Muscle layer of duodenum (tissue), 2 donors: ENCODE data around the gene SPA17.

Experiments
- H3K27ac ChIP-seq: one replicate; pipeline ENCODE4 v1.7.0; 2013; ENCODE audit warnings: mild to moderate bottlenecking, low read length
- H3K27me3 ChIP-seq: one replicate; pipeline ENCODE4 v1.7.0; 2013; ENCODE audit warnings: low read depth, mild to moderate bottlenecking, control low read depth, low read length
- H3K36me3 ChIP-seq, 2 donors: one replicate each; pipeline ENCODE4 v1.7.0; 2013; ENCODE audit warnings: low read length in 2 of 2, control low read depth in 1 of 2, mild to moderate bottlenecking in 1 of 2; ENCODE audit not compliant: insufficient read depth in 2 of 2, control insufficient read depth in 1 of 2
- H3K4me1 ChIP-seq, 2 donors: one replicate each; pipeline ENCODE4 v1.7.0; 2013; ENCODE audit warnings: low read length in 2 of 2, mild to moderate bottlenecking in 2 of 2, control low read depth in 1 of 2, moderate library complexity in 1 of 2; ENCODE audit not compliant: insufficient read depth in 2 of 2, control insufficient read depth in 1 of 2
- H3K4me3 ChIP-seq, 2 donors: one replicate each; pipeline ENCODE4 v1.7.0; 2013; ENCODE audit warnings: low read length in 2 of 2, low read depth in 1 of 2, mild to moderate bottlenecking in 1 of 2
- H3K9me3 ChIP-seq, 2 donors: one replicate each; pipeline ENCODE4 v1.7.0; 2013; ENCODE audit warnings: low read length in 2 of 2, control low read depth in 1 of 2, mild to moderate bottlenecking in 1 of 2; ENCODE audit not compliant: control insufficient read depth in 1 of 2
- donor health status: healthy.

SPA17 gene

GRCh38 chr11:124643605-124644425, 29.9 kb upstream of the SPA17 start:
- Histone ChIP-seq H3K4me3 (no peak overlapping the region), H3K27me3 (no peaks in the 10 kb centered on the region), H3K9me3 (no peaks in the 10 kb centered on the region), H3K27ac (no peak overlapping the region), H3K36me3 (peaks cover 0 to 26% of the 10 kb centered on the region in 2 donors), H3K4me1 (peaks cover 0 to 6% of the 10 kb centered on the region in 2 donors)

GRCh38 chr11:124644426-124645280, 29.1 kb upstream of the SPA17 start:
- Histone ChIP-seq H3K27ac (no peak overlapping the region), H3K36me3 (peaks cover 0 to 23% of the 10 kb centered on the region in 2 donors), H3K4me3 (peak overlapping the region; percentile 13 to 14), H3K9me3 (no peaks in the 10 kb centered on the region), H3K27me3 (no peaks in the 10 kb centered on the region), H3K4me1 (peaks cover 0 to 6% of the 10 kb centered on the region in 2 donors)

DNA sequence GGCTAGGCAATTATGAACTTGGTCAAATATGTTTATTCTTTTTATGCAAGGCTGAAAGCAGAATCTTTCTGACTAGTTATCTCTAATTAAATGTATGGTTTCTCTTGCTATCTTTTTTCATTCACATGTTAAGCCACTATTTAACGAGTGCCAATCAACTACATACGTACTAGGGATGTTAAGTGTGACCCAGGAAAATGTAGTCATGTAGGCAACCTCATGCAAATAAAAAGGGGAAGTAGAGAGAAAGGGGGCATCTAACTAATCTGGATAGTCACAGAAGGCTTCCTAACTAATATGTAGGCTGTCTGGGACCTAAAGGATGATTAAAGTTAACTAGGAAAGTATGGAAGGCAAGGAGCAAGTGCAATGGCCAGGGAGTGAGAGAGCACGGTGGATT, 27.6 kb upstream of the SPA17 start:
- peaks cover 0 to 6% of the 10 kb centered on the region in 2 donors for H3K4me1 ChIP-seq
- no peak overlapping the region for H3K4me3 ChIP-seq
- H3K36me3 ChIP-seq, result peaks cover 0 to 24% of the 10 kb centered on the region in 2 donors
- H3K27me3 ChIP-seq, result no peaks in the 10 kb centered on the region
- H3K27ac ChIP-seq, result no peak overlapping the region
- no peaks in the 10 kb centered on the region for H3K9me3 ChIP-seq

GRCh38 chr11:124648610-124649009, 25.1 kb upstream of the SPA17 start:
- Histone ChIP-seq H3K4me1 (peaks cover 0 to 6% of the 10 kb centered on the region in 2 donors), H3K4me3 (no peak overlapping the region), H3K9me3 (no peaks in the 10 kb centered on the region), H3K27me3 (no peaks in the 10 kb centered on the region), H3K36me3 (peaks cover 11 to 30% of the 10 kb centered on the region in 2 donors), H3K27ac (no peak overlapping the region)

DNA sequence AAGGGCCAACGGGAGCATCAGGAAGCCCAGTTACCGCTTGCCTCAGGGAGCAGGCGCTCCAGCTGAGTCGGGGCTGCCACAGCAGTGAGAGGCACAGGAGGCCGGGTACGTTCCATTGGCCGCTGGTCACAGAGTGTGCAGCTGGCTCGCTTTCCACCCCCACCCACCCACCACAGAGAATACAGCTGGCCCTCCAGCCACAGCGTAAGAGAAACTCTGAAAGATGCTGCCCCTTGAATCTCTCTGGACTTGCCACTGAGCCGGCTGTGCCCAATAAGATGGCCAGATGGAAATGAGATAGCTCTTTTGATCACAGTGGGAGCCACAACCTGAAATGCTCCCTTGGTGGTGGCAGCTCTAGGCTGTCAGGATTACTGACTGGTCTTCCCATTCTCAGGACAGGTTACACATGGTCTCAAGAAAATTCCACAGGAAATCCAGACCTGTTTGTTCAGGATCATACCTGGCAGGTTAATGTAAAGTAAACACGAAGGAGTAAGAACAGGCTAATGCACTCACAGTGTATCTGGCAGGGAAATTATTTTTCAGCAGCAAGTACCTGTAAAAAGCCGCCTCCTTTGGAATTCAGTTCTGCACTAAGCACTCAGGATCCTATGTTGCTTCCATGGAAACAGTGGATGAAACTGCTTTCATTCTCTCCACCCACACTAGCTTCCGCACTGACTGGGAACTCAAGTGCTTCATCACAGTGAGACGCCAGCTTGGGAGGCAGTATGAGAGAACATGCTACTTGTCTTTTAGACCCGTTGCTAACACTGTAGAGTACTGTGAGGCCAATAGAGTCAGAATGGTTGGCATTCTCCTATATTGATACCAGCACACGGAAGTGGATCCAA, 16.7 kb upstream of the SPA17 start:
- H3K27ac ChIP-seq, result no peak overlapping the region
- no peaks in the 10 kb centered on the region for H3K9me3 ChIP-seq
- no peak overlapping the region for H3K4me3 ChIP-seq
- H3K4me1 ChIP-seq, result no peaks in the 10 kb centered on the region
- peaks cover 15% of the 10 kb centered on the region in 2 donors for H3K36me3 ChIP-seq
- no peaks in the 10 kb centered on the region for H3K27me3 ChIP-seq

DNA sequence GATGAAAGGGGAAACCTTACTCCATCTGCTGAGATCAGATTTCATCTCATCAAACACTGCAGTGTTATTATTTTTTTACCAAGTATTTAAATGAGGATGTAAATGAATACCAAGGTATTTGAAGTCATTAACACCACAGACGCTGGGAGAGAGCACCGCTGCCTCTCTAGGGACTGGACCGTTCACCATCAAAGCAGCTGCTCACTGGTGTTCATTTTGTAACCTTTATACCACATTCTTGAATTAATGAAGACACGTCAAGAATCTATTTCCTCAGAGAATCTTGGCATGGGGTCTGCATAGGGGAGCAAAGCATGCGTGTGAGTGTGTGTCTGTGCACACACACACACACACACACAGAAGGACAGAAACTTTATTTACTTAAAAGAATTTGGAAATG, 15.8 kb upstream of the SPA17 start:
- Histone ChIP-seq H3K4me3 (no peak overlapping the region), H3K9me3 (no peaks in the 10 kb centered on the region), H3K27me3 (no peaks in the 10 kb centered on the region), H3K4me1 (no peaks in the 10 kb centered on the region), H3K36me3 (peaks cover 14 to 15% of the 10 kb centered on the region in 2 donors), H3K27ac (no peak overlapping the region)

- Histone ChIP-seq H3K27me3 (no peaks in the 10 kb centered on the region), H3K4me3 (no peak overlapping the region), H3K4me1 (no peaks in the 10 kb centered on the region), H3K9me3 (no peaks in the 10 kb centered on the region), H3K27ac (no peak overlapping the region), H3K36me3 (peaks cover 11 to 12% of the 10 kb centered on the region in 2 donors)
Measured at GRCh38 chr11:124658501-124658900, 15.2 kb upstream of the SPA17 start.

- no peaks in the 10 kb centered on the region for H3K4me1 ChIP-seq
- H3K36me3 ChIP-seq, result peaks cover 10 to 13% of the 10 kb centered on the region in 2 donors
- H3K27me3 ChIP-seq, result no peaks in the 10 kb centered on the region
Measured at GRCh38 chr11:124658986-124659385, 14.7 kb upstream of the SPA17 start.

GRCh38 chr11:124661553-124661952, 12.2 kb upstream of the SPA17 start:
- Histone ChIP-seq H3K4me1 (no peaks in the 10 kb centered on the region), H3K4me3 (no peak overlapping the region), H3K9me3 (no peaks in the 10 kb centered on the region), H3K36me3 (peaks cover 7 to 15% of the 10 kb centered on the region in 2 donors), H3K27me3 (no peaks in the 10 kb centered on the region), H3K27ac (no peak overlapping the region)

More at GRCh38 chr11:124658986-124659385, 14.7 kb upstream of the SPA17 start:
- H3K4me3 ChIP-seq, result no peak overlapping the region
- H3K9me3 ChIP-seq, result no peaks in the 10 kb centered on the region
- no peak overlapping the region for H3K27ac ChIP-seq

DNA sequence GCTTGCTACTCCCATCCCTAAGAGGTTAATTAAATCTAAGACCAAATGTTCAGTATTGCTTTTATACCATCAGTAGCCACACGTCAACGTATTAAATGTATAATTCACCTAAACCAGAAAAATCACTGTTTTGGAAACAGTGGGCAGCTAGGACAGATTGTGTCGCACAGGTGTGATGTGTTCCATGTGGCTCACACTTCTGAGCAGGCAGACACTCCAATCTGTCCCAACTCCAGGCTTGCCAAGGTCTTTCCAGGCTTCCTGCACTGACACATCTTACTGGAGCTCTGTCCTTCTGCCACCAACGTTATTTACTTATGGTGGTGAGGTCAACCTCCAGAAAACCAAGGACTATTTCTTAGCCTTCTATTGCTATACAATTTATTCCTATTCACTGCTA, 11.6 kb upstream of the SPA17 start:
- no peak overlapping the region for H3K27ac ChIP-seq
- no peaks in the 10 kb centered on the region for H3K4me1 ChIP-seq
- no peak overlapping the region for H3K4me3 ChIP-seq
- no peaks in the 10 kb centered on the region for H3K27me3 ChIP-seq
- no peaks in the 10 kb centered on the region for H3K9me3 ChIP-seq
- H3K36me3 ChIP-seq, result peaks cover 7 to 15% of the 10 kb centered on the region in 2 donors

GRCh38 chr11:124663861-124664260, 9.8 kb upstream of the SPA17 start:
- Histone ChIP-seq H3K4me3 (no peak overlapping the region), H3K4me1 (no peaks in the 10 kb centered on the region), H3K27ac (no peak overlapping the region), H3K27me3 (no peaks in the 10 kb centered on the region), H3K36me3 (peaks cover 12 to 17% of the 10 kb centered on the region in 2 donors), H3K9me3 (no peaks in the 10 kb centered on the region)
